ENCODE data around the gene CTNND2.
"Not testable (repeated sequence)": the region's sequence is repeated elsewhere in the genome, so short reads cannot be mapped to it uniquely, and the experiment has no call there.

The CTNND2 gene

GRCh38 chr5:11152368-11152767 is 751.9 kb downstream of the CTNND2 start:
- no peak for DNase-seq

GRCh38 chr5:11150976-11151375 is 753.3 kb downstream of the CTNND2 start:
- no peak for DNase-seq

- DNase-seq: no peak
Observed at GRCh38 chr5:11148810-11149539, 755.3 kb downstream of the CTNND2 start.

DNA sequence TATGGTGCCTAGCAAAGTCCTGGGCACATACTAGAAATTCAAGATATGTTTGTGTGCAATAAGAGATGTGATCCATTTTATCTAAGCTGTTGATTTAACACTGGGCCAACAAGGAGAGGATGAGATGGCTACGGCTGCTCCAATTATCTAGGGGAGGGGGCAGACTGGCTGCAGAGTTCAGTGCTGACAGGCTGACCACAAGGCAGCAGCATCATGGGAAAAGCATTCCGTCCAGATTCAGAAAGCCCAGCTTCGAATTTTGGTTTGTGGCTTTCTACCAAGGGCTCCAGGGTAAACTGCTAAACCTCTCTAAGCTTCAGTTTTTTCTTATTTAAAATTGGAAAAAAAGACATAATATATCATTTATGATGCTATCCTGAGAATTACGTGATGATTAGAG is 758.1 kb downstream of the CTNND2 start:
- no peak for DNase-seq

GRCh38 chr5:11143456-11144267 is 760.6 kb downstream of the CTNND2 start:
- no peak for DNase-seq

- DNase-seq: no peak
Observed at GRCh38 chr5:11139217-11139865, 764.9 kb downstream of the CTNND2 start.

- no peak for DNase-seq
Observed at GRCh38 chr5:11130131-11130530, 774.1 kb downstream of the CTNND2 start.

GRCh38 chr5:11128021-11128420 is 776.2 kb downstream of the CTNND2 start:
- DNase-seq: no peak

DNA sequence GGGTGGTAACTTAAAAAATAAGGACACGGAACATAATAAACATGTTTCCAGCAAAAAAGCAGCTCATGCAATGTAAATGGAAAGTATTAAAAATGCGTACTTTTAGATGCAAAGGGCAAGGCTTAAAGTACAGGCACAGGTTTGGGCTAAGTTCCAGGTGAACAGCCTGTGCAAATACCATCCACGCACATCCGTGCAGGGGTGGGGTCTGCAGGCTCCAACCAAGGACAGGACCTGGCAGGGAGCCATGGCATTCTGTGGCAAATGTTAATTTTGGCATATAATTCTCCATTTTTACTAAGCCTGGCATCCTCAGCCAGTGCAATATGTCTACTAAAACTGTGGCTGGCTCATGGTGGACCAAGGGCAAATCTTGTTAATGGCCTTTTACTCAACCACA is 777.4 kb downstream of the CTNND2 start:
- DNase-seq: no peak

DNA sequence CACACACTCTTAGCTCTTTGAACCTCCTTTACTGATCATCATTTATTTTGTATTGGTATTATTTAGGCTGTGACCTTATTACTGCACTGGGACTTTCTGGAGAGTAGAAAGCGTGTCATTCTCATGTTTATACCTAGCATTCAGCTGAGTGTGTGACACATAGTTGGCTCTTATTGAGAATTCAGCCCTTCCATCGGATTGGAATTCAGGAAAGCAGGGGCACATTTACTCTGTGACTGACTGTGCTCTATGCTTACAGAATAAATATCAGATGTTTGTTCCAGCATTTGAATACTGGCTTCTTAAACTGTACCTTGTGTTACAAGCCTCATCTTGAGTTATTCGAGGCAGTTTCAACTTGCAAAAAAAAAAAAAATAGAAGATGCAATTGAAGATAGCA is 782.4 kb downstream of the CTNND2 start:
- no peak for DNase-seq

DNA sequence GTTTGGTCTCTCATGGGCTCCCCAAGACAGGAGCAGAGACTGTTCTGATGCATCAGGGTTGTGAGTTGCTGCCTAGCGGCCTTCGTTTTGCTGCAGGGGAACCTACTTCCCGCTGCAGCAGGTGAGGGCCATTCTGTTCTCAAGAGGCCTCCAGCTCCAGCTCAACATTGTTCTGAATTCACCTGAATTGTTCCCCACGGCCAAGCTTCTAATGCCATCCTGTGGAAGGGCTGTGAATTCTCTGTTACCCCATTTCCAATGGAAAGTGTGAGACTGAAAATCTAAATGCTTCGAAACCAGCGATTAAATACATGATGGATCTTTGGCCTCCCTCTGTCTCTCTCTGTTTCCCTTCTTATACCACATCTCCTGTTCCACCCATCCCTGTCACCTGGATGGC is 794.1 kb downstream of the CTNND2 start:
- DNase-seq: no peak

DNA sequence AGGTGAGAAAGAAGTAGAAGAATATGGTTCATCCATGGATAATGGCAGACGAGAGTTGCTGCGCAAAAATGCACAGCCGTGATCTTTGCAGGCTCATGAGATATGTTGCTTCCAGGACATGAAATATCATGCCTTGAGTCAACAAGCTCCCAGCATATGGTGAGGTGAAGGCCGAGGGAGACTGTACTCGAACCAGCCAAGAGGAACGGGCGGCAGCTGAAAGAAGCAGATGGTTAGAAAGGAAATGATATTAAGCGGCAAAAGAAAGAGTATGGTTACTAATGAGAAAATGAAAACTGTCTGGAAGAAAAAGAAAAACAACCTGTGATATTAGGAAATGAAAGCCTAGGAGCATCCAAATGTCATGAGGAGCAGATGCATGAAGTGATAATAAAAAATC is 798.5 kb downstream of the CTNND2 start:
- DNase-seq: no peak

DNA sequence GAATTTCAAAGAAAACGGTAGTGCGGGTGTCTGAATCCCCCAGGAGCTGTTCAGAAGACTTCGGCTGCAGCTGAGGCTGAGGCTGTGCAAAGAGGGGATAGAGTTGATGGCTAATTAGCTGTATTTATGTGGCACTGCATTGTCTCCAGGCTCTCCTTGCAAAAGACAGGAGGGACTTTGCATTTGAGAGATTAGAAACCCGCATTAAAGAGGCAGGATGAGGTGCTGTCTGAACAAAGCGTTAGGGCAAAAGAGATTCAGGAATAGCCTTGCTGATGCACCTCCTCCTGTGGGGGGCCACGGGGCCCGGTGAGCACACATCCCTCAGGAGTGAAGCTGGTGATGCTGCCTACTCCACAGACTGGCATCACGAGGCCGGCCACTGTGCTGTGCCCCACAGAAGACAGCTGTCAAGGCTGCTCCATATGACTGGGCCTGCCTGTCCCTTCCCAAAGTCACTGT is 799.6 kb downstream of the CTNND2 start:
- DNase-seq: no peak

DNA sequence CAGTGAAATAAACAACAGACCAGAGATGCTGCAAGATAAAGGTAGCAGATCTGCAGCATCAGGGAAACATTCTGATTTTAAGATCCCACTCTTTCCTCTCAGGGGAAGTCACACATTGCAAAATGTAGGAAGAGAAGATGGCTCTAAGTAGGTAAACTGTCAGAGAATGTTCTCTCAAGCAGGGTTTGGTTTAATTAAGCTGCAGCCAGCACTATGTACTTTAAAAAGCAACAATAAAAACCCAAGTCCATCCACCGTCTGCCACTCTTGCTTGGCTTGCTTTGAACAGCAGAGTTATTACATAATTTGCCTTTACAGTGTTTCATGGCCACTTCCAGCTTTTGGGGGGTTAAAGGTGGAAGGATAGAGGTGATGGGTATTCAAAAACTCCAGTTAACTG is 800.0 kb downstream of the CTNND2 start:
- DNase-seq: no peak

- DNase-seq: no peak
Observed at GRCh38 chr5:11084111-11084510, 820.1 kb downstream of the CTNND2 start.

DNA sequence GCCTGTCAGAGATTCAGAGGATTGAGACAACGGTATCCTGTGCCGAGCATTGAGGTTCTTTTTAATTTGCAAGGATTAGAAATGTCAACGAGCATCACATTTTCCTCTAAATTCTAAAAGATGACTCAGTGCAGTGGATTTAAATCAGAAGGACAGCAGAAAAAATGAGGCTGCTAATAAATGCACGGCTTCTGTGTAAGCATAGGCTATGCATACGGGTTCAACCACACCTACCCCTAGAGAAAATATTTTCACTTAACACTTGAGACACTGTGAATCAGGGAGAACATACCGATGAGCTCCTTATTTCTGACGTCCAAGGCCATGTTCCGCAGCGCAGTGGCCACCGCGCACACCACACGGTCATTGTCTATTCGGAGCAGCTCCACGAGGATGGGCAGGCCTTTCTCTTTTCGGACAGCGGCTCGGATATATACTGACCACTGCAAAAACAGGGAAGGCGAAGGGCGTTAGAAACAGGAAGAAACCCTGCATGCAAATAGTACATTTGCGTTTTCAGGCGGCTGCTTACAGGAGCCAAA is 821.8 kb downstream of the CTNND2 start:
- no peak for DNase-seq

- no peak for DNase-seq
Observed at GRCh38 chr5:11076945-11077613, 827.2 kb downstream of the CTNND2 start.

DNA sequence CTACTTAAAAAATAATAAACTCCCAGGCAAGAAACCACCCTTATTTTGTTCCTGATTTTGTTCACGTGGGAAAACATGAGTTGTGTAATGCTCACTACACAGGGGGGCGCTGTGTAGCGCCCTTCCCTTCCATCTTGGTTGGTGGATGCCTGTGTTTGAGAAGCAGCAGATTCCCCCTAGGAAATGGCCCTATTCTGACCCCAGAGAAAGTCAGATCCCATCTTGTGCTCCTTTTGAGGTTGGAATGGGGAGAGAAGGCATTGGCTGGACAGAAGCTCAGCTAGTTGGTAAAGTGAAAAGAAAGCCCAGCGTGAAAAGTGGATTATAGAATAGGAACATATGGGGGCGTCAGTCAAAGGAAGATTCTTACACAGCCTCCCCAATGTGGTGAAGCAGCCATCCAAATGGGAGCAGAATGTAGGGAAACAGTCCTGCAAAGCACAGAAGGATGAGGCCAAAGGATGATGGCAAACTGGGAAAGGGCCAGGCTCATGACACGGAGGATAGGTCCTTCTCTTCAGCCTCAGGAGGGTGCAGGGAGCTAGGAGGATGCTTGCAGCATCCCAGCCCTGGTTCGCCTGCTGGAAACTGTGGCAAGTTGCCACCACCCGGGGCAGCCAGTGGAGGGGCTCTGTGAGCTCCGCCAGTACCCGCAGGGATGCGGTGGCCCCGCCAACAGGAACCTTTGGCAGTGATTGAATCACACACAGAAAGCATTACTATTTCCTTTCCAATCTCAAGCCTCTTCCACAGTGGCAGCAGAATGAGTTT is 829.0 kb downstream of the CTNND2 start:
- no peak for DNase-seq

DNA sequence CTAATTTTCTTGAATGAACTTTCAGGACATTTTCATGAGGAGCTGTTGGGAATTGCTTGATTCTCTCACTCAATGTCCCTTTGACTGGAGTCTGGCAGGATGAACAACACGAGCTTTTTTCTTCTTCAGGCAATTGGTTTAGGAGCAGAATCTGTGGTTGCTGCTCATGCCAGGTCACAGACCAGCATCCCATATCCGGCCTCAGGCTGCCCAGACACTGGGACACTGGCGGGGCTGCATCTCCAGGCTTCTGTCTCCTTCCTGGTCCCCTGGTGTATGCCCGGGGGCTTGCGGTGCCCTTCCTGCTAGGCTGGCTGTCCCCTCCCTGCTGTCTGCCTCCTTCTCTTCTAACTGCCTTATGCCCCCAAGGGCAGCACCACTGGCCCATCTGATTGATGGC is 831.7 kb downstream of the CTNND2 start:
- no peak for DNase-seq

DNA sequence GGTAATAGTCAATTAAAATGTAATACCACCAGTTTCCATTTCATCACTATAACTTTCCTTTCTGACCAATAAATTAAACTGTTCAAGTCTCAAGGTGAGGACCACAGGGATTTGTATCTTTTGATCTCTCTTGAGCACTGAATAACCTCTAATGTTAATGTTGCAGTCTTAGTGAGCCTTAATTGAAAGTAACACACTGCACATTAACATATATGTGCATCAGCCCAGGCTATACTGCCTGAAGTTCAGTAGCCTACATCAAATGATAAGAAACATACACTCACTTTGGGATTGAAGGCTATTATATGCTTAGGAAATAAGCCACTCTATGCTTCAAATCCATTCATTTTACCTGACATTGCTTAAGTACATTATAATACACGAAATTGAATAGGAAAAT is 832.2 kb downstream of the CTNND2 start:
- DNase-seq: no peak

DNA sequence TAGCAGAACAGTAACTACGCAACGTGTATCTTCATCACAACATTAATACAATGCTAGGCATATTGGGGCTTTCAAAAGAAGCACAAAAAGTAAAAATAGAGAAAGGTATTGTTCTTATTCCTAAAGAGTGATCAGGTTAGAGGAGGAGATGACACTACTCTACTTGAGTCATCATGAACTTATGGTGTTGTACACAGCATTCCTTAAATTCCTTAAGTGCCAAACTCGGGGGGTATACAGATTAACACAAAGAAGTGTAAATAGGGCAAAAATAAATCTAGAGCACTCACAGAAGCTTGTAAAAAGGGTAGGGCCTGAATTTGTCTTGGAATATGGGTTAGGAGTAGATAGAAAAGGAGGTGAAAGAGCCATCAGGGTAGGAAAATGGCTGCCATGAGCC is 835.2 kb downstream of the CTNND2 start:
- DNase-seq: no peak

DNA sequence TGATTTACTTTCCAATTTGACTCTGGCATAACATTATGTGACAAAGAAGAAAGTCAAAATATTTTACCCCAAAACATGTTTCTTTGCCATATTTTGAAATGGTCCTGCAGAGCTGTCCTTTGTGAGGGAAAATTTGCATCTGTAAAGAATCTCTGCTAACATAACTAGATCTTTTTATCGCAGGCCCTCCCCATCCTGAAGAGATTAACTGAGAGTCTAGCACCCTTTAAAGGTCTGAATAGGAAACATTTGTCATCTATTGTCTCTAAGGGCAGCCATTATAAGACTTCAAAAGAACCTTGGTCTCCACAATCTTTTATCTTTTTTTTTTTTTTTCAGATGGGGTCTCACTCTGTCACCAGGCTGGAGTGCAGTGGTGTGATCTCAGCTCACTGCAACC is 838.5 kb downstream of the CTNND2 start:
- DNase-seq: not testable (repeated sequence)

Measured in effector CD4-positive, alpha-beta T cell (primary cell).